Sigmoid colon (tissue), 7 donors: ENCODE results near the gene CHERP. TPM values are rescaled to one million over a fixed set of nuclear protein-coding genes. Genes with fewer than 3 reads are reported as not detected.

Experiments used
- DNase-seq: peaks from one replicate; pipeline ENCODE4 v3.0.0-alpha.2; 2019
- H3K27ac ChIP-seq, 4 donors: fragments of 200-600 bp; sonication (generic); one replicate each; pipeline ENCODE4 v1.5.1; 2016 to 2019; ENCODE audit warnings: mild to moderate bottlenecking in 1 of 4
- H3K27me3 ChIP-seq, 3 donors: fragments of 200-600 bp; sonication (generic); one replicate each; pipeline ENCODE4 v1.5.1; 2019; ENCODE audit warnings: mild to moderate bottlenecking in 1 of 3
- H3K36me3 ChIP-seq, 4 donors: fragments of 200-600 bp; sonication (generic); one replicate each; pipeline ENCODE4 v1.5.1; 2016 to 2019
- H3K4me1 ChIP-seq, 4 donors: fragments of 200-600 bp; sonication (generic); one replicate each; pipeline ENCODE4 v1.5.1; 2017 to 2019
- H3K4me3 ChIP-seq, 4 donors: fragments of 200-600 bp; sonication (generic); one replicate each; pipeline ENCODE4 v1.5.1; 2017 to 2019; ENCODE audit warnings: mild to moderate bottlenecking in 2 of 4, moderate library complexity in 1 of 4
- H3K9me3 ChIP-seq, 4 donors: fragments of 200-600 bp in 3 of 4; sonication (generic) in 3 of 4; one replicate each; pipeline versions ENCODE4 v1.5.1 to v1.6.1; 2013 to 2019
- CTCF ChIP-seq, 4 experiments: fragments of 450-650 bp in 3 of 4; fragments of 200-600 bp in 1 of 4; IDR thresholded peaks; one replicate each; pipeline ENCODE4 v1.5.1; 2016 to 2019; ENCODE audit warnings: antibody characterized with exemption in 4 of 4, mild to moderate bottlenecking in 3 of 4, moderate library complexity in 2 of 4
- EP300 ChIP-seq, 4 donors: sonication (generic); formaldehyde crosslinking; IDR thresholded peaks; one replicate each; pipeline ENCODE4 v1.6.1; 2017; ENCODE audit warnings: antibody characterized with exemption in 4 of 4
- POLR2A ChIP-seq, 2 donors: fragments of 450-650 bp; IDR thresholded peaks; one replicate each; pipeline ENCODE4 v1.6.1; 2016; ENCODE audit warnings: antibody characterized with exemption in 2 of 2, mild to moderate bottlenecking in 2 of 2, moderate library complexity in 2 of 2
- POLR2AphosphoS5 ChIP-seq, 4 donors: sonication (generic); formaldehyde crosslinking; IDR thresholded peaks; one replicate each; pipeline ENCODE4 v1.6.1; 2017; ENCODE audit warnings: antibody characterized with exemption in 4 of 4
- WGBS, 2 donors: extraction: QIAGEN DNeasy Blood & Tissue Kit; methylation state at CpG; one replicate each; pipeline ENCODE4 v1.1.7; 2013; 5-methylcytosine and 5-hydroxymethylcytosine counted together
- intact Hi-C: fragments of 100-400 bp; cut with DNase I; formaldehyde crosslinking; loops from one replicate; pipeline ENCODE4 v1.15.1; 2023
- polyA plus RNA-seq, 3 donors: library from polyadenylated mRNA; stranded (reverse); fragments of 200-250 nt; gene quantifications; one replicate each; pipeline ENCODE4 v1.2.3, GENCODE V29; 2013
- total RNA-seq, 4 donors: library from RNA; depleted of rRNA; stranded (reverse); fragments of >200 nt; gene quantifications; one replicate each; pipeline ENCODE4 v1.1.0, GENCODE V29; 2016
- donor health status: healthy with polysubstance abuse.
- donor health status: Bipolar disorder and iron deficiency.
- donor health status: healthy.

CHERP gene
- total and polyA plus RNA-seq, 7 donors, result 5.6 to 32.7 (median 8.6) TPM

DNA sequence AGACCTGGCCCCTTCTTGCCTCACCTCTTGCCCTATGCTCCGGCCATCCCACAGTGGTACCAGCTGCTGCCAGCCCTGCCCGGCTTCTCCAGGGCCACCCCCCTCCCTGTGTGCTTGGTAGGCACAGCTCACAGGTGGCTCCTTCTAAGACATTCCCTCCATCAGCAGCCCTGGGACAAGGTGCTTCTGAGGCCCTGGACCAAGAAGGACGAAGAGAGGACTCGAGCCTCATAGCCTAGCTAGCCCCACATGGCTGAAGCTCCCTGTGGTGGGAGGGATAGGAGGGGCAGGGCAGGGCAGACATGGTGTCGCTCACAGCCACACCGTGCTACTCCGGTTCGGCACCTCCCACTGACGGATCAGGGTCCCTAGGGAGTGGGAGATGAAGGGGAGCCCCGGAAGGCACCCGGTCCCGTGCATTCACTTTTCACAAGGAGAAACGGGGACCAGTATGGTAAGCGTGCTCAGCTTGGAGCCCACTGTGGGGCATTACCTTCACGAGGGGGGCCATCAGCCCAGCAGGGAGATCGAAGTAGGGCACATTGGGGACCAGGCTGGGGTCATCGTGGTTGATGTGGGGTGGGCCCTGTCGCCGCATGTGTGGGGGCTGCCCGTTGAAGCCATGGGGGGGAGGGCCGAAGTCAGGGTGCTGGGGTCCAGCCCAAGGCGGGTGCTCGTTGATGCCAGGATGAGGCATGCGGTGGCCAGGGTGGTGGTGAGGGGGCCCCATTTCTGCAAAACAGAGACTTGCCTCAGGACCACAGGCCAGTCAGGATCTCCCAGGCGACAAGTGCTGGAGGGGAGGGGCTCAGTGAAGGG, 19.5 kb downstream of the CHERP start:
- H3K4me3 ChIP-seq, result no peak overlapping the region
- 95 to 96% methylated on average over 25 of the region's 25 CpGs for WGBS, 2 donors
- peaks cover 80 to 100% (median 96%) of the 10 kb centered on the region in 4 donors for H3K36me3 ChIP-seq
- H3K4me1 ChIP-seq, result no peaks in the 10 kb centered on the region
- no peaks in the 10 kb centered on the region for H3K27me3 ChIP-seq
- DNase-seq, result no peak
- intact Hi-C loops, result no loop called here
- TF ChIP-seq POLR2AphosphoS5 (IDR thresholded peaks at IDR 0.05) (no peak), CTCF (IDR thresholded peaks at IDR 0.05) (no peak)
- no peak overlapping the region for H3K27ac ChIP-seq
- H3K9me3 ChIP-seq, result no peaks in the 10 kb centered on the region

GRCh38 chr19:16521715-16522289, 20.4 kb downstream of the CHERP start:
- H3K4me1 ChIP-seq, result no peaks in the 10 kb centered on the region
- no peaks in the 10 kb centered on the region for H3K27me3 ChIP-seq
- intact Hi-C loops, result no loop called here
- peaks cover 77 to 100% (median 93%) of the 10 kb centered on the region in 4 donors for H3K36me3 ChIP-seq
- 93 to 94% methylated on average over 10 of the region's 10 CpGs for WGBS, 2 donors
- H3K9me3 ChIP-seq, result no peaks in the 10 kb centered on the region
- H3K4me3 ChIP-seq, result no peak overlapping the region
- no peak for TF ChIP-seq EP300 (IDR thresholded peaks at IDR 0.05)
- TF ChIP-seq CTCF (IDR thresholded peaks at IDR 0.05), result no peak
- no peak for TF ChIP-seq POLR2AphosphoS5 (IDR thresholded peaks at IDR 0.05)
- no peak for TF ChIP-seq POLR2A (IDR thresholded peaks at IDR 0.05)
- no peak for DNase-seq
- H3K27ac ChIP-seq, result no peak overlapping the region

GRCh38 chr19:16520986-16521624, 21.1 kb downstream of the CHERP start:
- Histone ChIP-seq H3K27ac (no peak overlapping the region), H3K9me3 (no peaks in the 10 kb centered on the region), H3K4me3 (no peak overlapping the region), H3K4me1 (no peaks in the 10 kb centered on the region), H3K27me3 (no peaks in the 10 kb centered on the region), H3K36me3 (peaks cover 71 to 97% (median 88%) of the 10 kb centered on the region in 4 donors)
- DNase-seq, result no peak
- TF ChIP-seq CTCF (IDR thresholded peaks at IDR 0.05) (no peak), EP300 (IDR thresholded peaks at IDR 0.05) (no peak), POLR2A (IDR thresholded peaks at IDR 0.05) (no peak), POLR2AphosphoS5 (IDR thresholded peaks at IDR 0.05) (no peak)
- 87 to 93% methylated on average over 18 of the region's 18 CpGs for WGBS, 2 donors
- intact Hi-C loops, result no loop called here

GRCh38 chr19:16520074-16520973, 21.9 kb downstream of the CHERP start:
- H3K4me1 ChIP-seq, result no peaks in the 10 kb centered on the region
- H3K27me3 ChIP-seq, result no peaks in the 10 kb centered on the region
- TF ChIP-seq EP300 (IDR thresholded peaks at IDR 0.05) (no peak), POLR2AphosphoS5 (IDR thresholded peaks at IDR 0.05) (no peak), CTCF (IDR thresholded peaks at IDR 0.05) (no peak), POLR2A (IDR thresholded peaks at IDR 0.05) (no peak)
- H3K9me3 ChIP-seq, result no peaks in the 10 kb centered on the region
- intact Hi-C loops, result no loop called here
- WGBS, 2 donors, result 94% methylated on average over 45 of the region's 45 CpGs
- H3K36me3 ChIP-seq, result peaks cover 64 to 94% (median 80%) of the 10 kb centered on the region in 4 donors
- H3K27ac ChIP-seq, result no peak overlapping the region
- H3K4me3 ChIP-seq, result no peak overlapping the region
- no peak for DNase-seq
